Measurements from ENCODE around the gene MAP3K5. TPM values are rescaled to one million over a fixed set of nuclear protein-coding genes. Genes with fewer than 3 reads are reported as not detected.

Gene MAP3K5
- total RNA-seq, 4 donors from 2014 or later, result 26.9 to 64.5 (median 34.0) TPM

DNA sequence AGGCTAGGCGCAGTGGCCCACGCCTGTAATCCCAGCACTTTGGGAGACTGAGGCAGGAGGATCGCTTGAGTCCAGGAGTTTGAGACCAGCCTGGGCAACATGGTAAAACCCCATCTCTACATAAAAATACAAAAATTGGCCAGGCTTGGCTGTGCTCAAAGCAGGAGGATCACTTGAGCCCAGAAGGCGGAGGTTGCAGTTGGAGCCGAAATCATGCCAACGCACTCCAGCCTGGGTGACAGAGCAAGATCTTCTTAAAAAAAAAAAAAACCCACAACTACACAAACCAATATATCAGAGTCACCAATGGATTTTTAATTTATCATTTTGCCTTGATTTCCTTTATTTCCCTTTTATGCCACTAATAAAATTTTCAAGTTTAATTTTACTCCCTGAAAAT is 9.3 kb downstream of the MAP3K5 start:
- H3K27me3 ChIP-seq, result no peaks in the 10 kb centered on the region
- H3K4me1 ChIP-seq, result peaks cover 0 to 42% (median 21%) of the 10 kb centered on the region in 4 donors
- H3K9me3 ChIP-seq, result no peaks in the 10 kb centered on the region
- H3K36me3 ChIP-seq, result no peaks in the 10 kb centered on the region
- no peak for DNase-seq (ENCODE audit: low spot score in 2 of 2)
- H3K4me3 ChIP-seq, result no peak overlapping the region
- no peak for TF ChIP-seq EP300 (IDR thresholded peaks at IDR 0.05)
- no peak overlapping the region for H3K27ac ChIP-seq
- WGBS, 2 donors, result 96 to 97% methylated on average over 6 of the region's 6 CpGs

DNA sequence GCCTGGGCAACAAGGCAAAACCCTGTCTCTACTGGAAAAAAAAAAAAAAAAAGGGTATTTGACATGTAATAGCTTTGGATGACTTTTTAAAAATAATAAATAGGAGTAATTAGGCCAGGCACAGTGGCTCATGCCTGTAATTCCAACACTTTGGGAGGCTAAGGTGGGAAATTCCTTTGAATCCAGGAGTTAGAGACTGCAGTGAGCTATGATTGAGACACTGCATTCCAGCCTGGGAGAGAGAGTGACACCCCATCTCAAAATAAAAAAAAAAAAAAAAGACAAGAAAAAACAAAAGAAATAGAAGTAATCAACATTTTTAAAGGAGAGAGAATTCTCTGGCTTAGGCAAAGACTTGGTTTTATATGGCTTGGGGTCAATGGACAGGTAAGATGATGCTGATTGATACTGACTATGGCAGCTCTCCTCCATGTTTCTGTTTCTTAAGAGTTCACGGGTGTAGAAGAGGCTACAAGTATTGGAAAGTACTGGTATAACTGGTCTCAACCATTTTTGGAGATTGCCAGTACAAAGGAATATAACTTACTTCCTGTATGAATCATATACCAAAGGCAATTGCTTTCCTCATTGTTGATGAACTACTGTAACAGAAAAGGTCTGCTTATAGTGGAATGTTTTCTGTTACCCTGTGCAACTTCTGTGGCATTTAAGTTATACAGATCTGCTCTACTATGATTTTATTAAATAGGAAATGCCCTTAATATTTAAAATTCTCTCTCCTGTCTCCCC is 10.1 kb downstream of the MAP3K5 start:
- WGBS, 2 donors, result 76 to 82% methylated on average over 1 of the region's 1 CpG
- no peaks in the 10 kb centered on the region for H3K9me3 ChIP-seq
- TF ChIP-seq, protein P1, sequence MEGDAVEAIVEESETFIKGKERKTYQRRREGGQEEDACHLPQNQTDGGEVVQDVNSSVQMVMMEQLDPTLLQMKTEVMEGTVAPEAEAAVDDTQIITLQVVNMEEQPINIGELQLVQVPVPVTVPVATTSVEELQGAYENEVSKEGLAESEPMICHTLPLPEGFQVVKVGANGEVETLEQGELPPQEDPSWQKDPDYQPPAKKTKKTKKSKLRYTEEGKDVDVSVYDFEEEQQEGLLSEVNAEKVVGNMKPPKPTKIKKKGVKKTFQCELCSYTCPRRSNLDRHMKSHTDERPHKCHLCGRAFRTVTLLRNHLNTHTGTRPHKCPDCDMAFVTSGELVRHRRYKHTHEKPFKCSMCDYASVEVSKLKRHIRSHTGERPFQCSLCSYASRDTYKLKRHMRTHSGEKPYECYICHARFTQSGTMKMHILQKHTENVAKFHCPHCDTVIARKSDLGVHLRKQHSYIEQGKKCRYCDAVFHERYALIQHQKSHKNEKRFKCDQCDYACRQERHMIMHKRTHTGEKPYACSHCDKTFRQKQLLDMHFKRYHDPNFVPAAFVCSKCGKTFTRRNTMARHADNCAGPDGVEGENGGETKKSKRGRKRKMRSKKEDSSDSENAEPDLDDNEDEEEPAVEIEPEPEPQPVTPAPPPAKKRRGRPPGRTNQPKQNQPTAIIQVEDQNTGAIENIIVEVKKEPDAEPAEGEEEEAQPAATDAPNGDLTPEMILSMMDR (IDR thresholded peaks at IDR 0.05), result no peak
- TF ChIP-seq POLR2A (IDR thresholded peaks at IDR 0.05) (no peak), EP300 (IDR thresholded peaks at IDR 0.05) (no peak)
- H3K4me1 ChIP-seq, result peaks cover 0 to 38% (median 17%) of the 10 kb centered on the region in 4 donors
- no peaks in the 10 kb centered on the region for H3K27me3 ChIP-seq
- no peaks in the 10 kb centered on the region for H3K36me3 ChIP-seq
- DNase-seq (ENCODE audit: low spot score in 2 of 2), result no peak
- H3K4me3 ChIP-seq, result no peak overlapping the region
- H3K27ac ChIP-seq, result peak overlapping the region in 1 of 4 donors; percentile 23

- Histone ChIP-seq H3K9me3 (no peaks in the 10 kb centered on the region), H3K4me1 (peaks cover 0 to 37% (median 12%) of the 10 kb centered on the region in 4 donors), H3K27me3 (no peaks in the 10 kb centered on the region), H3K27ac (no peak overlapping the region), H3K36me3 (no peaks in the 10 kb centered on the region), H3K4me3 (no peak overlapping the region)
- DNase-seq (ENCODE audit: low spot score in 2 of 2), result no peak
- WGBS, 2 donors, result 92 to 98% methylated on average over 3 of the region's 3 CpGs
- TF ChIP-seq POLR2A (IDR thresholded peaks at IDR 0.05) (no peak), EP300 (IDR thresholded peaks at IDR 0.05) (no peak)
- TF ChIP-seq, protein P1 (IDR thresholded peaks at IDR 0.05), result no peak
These were observed 11.3 kb downstream of the MAP3K5 start for GRCh38 chr6:136780972-136781371.

DNA sequence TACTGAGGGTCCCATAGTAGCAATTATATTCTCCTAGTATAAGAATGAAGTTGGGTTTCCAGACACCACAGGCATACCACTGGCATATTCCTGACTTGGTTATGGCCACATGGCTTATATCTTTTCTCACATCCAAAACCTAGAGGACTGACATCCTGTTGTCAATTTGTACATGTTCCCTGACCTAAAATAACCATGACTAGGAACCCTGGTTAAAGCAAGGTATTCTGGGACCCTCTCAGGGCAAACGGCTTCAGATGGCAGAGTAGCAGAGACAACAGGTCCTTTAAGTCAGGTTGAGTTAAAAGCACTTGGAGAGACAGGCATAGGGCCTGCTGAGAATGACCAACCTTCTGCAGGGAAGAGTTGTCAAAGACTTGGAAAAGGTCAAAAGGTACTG is 12.6 kb downstream of the MAP3K5 start:
- Histone ChIP-seq H3K27me3 (no peaks in the 10 kb centered on the region), H3K4me1 (peaks cover 0 to 24% (median 11%) of the 10 kb centered on the region in 4 donors), H3K27ac (no peak overlapping the region), H3K4me3 (no peak overlapping the region), H3K9me3 (no peaks in the 10 kb centered on the region), H3K36me3 (no peaks in the 10 kb centered on the region)
- TF ChIP-seq, protein P1 (IDR thresholded peaks at IDR 0.05), result no peak
- TF ChIP-seq POLR2A (IDR thresholded peaks at IDR 0.05), result no peak
- TF ChIP-seq EP300 (IDR thresholded peaks at IDR 0.05), result no peak
- no peak for DNase-seq (ENCODE audit: low spot score in 2 of 2)
- 44 to 74% methylated on average over 1 of the region's 1 CpG for WGBS, 2 donors

- Histone ChIP-seq H3K27ac (no peak overlapping the region), H3K36me3 (no peaks in the 10 kb centered on the region), H3K4me3 (no peak overlapping the region), H3K4me1 (peaks cover 0 to 25% (median 17%) of the 10 kb centered on the region in 4 donors), H3K27me3 (no peaks in the 10 kb centered on the region), H3K9me3 (no peaks in the 10 kb centered on the region)
- DNase-seq (ENCODE audit: low spot score in 2 of 2), result no peak
- WGBS, 2 donors, result 79 to 84% methylated on average over 3 of the region's 3 CpGs
- no peak for TF ChIP-seq POLR2A (IDR thresholded peaks at IDR 0.05)
- TF ChIP-seq, protein P1 (IDR thresholded peaks at IDR 0.05), result no peak
These were observed 14.6 kb downstream of the MAP3K5 start for GRCh38 chr6:136777651-136778050.
